Hypothalamus (tissue), 51 donors: Measurements from ENCODE around the gene OR2G6.
"Not testable (repeated sequence)": the region's sequence is repeated elsewhere in the genome, so short reads cannot be mapped to it uniquely, and the experiment has no call there.

Source experiments
- DNase-seq, 51 donors: peaks; one replicate each; lab custom pipeline; 2025; lab: John Stamatoyannopoulos, UW

The OR2G6 gene

DNA sequence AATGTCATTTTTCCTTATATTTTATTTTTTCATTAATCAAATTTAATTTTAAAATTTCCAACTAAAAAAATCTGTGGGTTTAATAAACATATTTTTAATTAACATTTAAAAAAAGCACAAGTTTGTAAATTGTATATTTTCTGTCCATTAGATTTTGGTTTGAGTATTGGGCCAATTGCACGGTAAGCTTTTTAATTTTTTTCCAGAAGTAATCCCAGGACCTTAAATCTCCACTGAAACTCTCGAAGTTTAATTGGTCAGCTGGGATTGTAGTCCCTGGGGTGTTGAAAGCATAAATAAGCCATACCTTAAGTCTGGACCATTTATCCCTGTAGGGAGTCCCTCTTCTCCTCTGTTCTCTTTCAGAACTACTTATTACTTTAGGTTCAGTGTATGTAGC lies at the start of gene OR2G6:
Gene OR2G6 (plus strand): TSS at position 301 of the 400 bp plus-strand sequence. CDS start 13,574 bp downstream, outside the sequence.
- not testable (repeated sequence) for DNase-seq

DNA sequence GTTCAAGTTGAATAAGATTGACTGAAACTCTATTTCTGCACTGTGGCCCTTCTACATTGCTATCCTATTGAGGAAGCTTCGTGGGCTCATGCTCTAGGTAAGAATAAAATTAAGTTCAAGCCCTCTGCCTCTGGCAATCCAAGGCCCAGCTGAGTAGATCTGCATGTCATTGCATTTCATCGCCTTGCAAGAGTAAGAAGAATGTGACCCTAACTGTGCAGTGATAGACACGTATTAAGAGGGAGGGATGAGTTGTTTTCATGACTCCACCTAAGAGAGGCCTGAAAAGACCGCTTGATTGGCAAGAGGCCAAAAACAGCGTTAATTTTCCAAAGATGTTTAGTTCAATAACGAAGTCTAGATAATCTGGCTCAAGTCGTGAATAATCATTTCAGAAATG lies 48.8 kb upstream of the OR2G6 start:
- DNase-seq, result not testable (repeated sequence)

DNA sequence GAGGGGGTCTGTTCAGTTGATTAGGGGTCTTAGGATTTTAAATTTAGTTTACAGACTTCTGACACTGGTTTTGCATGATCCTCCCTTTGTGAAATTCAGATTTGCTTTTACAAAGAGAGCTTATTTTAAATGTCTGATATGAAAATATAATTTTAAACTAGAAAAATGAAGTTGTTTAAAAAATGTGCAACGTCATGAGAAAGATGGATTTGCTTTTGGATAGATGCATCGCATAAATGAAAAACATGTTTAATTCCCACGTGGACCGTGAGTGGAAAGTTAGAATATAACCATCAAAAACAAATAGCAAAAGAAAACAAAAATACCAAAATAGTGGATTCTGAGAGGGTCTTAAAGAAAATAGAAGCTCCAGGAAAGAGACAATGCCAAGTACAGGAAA lies 36.7 kb upstream of the OR2G6 start:
- no peak for DNase-seq

DNA sequence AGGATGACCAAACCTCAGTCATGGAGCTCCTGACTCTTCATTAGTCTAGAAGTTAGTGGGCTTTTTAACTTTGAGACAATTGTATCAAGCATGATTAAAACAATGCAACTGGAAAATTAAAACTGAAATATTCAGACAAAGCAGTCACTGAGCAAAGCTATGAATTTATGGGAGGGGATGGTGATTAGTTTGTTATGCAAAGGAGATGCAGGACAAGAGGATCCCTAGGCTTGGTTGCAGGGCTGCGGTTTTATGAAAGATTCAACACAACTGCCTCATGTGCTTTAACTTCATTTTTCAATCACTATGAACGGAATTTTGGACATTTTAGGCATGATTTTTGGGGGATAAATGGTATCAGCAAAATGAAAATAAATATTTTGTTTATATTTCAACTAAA lies 35.8 kb upstream of the OR2G6 start:
- not testable (repeated sequence) for DNase-seq

DNA sequence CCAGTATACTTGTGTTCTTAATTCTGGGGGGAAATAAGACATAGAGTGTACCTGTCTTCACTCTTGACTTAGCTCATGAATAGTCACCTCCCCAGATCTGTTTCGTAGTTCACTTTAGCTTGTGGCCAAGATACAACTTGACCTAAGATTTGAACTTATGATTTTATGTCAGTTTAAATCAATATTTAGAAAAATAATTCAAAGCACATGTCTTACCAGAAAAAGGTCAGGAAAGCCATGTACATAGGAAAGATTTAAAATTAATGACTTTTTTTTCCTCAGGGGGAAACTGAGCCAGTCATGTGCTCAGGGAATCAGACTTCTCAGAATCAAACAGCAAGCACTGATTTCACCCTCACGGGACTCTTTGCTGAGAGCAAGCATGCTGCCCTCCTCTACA lies 34.8 kb upstream of the OR2G6 start, which contains the start of gene OR2T3:
Gene OR2T3 (plus strand): TSS at position 301 of the 400 bp plus-strand sequence. CDS start 0 bp downstream, at position 301.
- not testable (repeated sequence) for DNase-seq

DNA sequence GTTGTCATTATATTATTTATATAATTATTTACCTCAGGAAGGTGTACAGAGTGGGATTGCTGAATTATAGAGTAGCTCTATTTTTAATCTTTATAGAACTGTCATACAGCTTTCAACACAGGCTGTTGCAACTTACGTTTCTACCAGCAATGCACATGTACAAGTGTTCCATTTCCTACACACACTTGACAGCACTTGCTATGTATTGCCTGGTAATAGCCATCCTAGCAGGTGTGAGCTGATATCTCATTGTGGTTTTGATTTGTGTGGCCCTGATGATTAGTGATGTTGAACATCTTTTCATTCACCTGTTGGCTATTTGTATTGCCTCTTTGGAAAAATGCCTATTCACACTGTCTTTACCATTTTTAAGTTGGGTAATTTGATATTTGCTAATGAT lies 32.2 kb upstream of the OR2G6 start:
- not testable (repeated sequence) for DNase-seq

DNA sequence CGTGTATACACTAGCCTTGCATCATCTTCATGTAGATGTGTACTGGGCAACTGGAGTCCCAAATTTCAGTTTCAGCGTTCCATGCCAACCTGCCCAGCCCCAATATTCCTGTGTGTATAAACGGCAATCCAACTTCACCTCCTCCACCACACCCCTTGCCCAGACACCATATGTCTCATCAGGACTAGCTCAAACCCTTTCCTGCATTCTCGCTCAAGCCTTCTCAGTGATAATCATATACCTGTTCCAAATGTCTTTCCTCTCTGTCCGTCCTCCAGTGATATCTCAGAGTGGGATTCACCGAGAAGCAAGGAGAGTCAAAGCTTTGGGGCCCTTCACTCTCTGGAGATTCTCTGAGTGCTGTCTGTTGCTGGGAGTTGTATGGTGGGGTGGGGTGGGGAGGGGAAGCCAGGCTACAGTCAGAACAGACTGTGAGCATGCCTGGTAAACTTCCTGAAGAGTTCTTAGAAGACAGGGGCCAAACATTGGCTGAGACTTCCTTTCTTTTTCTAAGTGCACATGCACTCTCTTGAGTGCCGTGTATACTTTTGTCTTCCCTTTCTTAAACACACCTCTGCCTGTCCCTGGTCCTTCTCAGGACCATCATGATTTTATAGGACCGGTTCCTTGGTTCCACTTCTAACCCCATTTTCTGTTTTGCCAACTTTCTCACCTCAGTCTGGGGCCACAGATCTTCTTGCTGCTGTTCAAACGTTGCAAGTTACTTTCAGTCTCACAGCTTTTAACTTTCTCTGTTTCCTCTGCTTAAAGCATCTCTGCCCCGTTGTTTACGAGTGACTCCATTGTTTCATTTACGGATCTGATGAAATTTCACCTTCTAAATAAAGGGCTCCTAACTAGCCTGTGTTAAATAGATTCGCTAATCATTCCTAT lies 25.9 kb upstream of the OR2G6 start:
- DNase-seq, result not testable (repeated sequence)

DNA sequence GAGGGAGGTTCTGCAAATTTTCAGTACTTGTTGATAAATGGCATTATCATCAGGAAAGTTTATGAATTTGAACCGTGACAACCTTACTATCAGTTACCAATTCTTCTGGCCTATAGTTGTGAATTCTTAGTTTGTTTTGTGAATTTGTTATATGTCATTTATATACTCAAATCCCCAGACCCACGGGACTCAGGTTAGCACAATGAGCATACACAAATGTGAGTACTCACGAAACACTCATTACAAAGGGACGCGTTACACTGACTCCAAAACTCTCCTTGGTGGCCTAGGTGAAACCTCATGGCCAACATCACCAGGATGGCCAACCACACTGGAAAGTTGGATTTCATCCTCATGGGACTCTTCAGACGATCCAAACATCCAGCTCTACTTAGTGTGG lies 19.6 kb upstream of the OR2G6 start, which contains the start of gene OR2T5:
Gene OR2T5 (plus strand): TSS at position 301 of the 400 bp plus-strand sequence. CDS start 0 bp downstream, at position 301.
- not testable (repeated sequence) for DNase-seq

DNA sequence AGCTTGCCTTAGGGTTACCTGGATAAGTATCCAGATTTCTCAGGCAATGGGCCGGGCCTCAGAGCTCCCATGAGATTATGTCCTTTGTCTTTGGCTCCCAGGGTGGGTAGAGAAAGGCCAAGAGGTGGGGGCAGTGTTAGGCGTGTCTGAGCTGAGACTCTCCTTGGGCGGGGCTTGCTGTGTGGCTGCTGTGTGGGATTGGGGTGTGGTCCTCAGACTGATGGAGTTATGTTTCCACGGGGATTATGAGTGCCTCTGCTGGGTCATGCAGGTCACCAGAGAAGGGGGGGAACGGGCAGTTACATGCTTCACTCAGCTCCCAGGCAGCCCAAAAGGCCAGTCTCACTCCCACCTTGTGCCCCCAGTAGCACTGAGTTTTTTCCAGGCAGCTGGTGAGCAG lies 11.2 kb upstream of the OR2G6 start:
- DNase-seq, result not testable (repeated sequence)

DNA sequence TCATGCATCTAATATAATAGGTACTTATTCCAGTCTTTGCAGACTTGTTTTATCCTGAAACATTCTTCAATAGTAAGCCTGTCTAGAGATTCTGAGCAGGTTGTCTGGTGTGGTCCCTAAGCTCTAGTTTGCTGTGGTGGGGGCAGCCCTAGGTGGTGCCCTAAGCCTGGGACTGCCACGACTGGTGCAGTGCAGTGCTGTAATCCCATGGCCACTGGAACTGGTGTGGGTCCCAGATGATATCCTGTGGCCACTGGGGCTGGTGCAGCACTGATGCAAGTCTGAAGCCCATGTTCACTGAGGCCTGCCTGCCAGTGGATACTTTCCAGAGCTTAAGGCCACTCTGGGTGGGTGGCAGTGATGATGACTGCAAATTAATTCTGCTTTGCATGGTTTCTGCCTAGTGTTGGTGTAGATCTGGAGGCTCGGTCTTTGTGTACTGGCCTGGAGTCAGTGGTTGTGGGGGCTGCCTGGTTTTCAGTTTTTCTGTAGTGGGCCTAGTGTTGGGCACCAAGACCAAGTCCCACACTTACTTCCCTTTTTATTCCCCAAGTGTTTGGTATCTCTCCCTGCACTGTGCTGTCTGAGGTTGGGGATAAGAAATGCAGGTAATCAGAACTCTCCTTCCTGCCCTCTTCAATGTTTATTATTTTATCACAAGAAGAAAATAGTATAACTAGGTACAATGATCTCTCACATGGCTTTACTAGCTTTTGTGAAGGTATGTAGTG lies 7.4 kb upstream of the OR2G6 start:
- DNase-seq, result not testable (repeated sequence)

DNA sequence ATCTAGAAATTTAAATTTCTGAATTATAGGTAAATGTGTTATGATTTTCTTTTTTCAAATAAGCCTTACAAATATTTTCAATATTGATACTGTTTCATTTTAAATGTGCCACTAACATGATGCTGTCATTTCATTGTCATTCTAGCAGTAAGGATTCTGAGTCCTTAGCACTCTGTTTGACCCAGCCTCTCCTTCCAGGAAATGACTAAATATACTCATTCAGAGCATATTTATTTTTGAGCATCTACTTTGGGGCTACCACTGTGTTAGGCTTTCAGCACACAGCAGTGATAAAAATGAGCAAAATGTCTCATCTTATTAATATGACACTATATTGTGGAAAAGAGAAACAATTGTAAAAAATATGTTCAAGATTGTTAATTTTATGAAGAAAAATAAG lies 2.3 kb downstream of the OR2G6 start:
- DNase-seq, result not testable (repeated sequence)

DNA sequence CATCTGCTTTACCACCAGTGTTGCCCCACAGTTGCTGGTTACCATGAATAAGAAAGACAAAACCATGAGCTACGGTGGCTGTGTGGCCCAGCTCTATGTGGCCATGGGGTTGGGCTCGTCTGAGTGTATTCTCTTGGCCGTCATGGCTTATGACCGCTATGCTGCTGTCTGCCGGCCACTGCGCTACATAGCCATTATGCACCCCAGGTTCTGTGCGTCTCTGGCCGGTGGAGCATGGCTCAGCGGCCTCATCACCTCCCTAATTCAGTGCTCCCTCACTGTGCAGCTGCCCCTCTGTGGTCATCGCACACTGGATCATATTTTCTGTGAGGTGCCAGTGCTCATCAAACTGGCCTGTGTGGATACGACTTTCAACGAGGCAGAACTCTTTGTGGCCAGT lies 14.0 kb downstream of the OR2G6 start:
- no peak for DNase-seq

DNA sequence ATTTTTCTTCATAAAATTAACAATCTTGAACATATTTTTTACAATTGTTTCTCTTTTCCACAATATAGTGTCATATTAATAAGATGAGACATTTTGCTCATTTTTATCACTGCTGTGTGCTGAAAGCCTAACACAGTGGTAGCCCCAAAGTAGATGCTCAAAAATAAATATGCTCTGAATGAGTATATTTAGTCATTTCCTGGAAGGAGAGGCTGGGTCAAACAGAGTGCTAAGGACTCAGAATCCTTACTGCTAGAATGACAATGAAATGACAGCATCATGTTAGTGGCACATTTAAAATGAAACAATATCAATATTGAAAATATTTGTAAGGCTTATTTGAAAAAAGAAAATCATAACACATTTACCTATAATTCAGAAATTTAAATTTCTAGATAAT lies 29.6 kb downstream of the OR2G6 start:
- not testable (repeated sequence) for DNase-seq

DNA sequence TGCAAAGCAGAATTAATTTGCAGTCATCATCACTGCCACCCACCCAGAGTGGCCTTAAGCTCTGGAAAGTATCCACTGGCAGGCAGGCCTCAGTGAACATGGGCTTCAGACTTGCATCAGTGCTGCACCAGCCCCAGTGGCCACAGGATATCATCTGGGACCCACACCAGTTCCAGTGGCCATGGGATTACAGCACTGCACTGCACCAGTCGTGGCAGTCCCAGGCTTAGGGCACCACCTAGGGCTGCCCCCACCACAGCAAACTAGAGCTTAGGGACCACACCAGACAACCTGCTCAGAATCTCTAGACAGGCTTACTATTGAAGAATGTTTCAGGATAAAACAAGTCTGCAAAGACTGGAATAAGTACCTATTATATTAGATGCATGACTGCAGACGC lies 39.5 kb downstream of the OR2G6 start:
- DNase-seq, result not testable (repeated sequence)

DNA sequence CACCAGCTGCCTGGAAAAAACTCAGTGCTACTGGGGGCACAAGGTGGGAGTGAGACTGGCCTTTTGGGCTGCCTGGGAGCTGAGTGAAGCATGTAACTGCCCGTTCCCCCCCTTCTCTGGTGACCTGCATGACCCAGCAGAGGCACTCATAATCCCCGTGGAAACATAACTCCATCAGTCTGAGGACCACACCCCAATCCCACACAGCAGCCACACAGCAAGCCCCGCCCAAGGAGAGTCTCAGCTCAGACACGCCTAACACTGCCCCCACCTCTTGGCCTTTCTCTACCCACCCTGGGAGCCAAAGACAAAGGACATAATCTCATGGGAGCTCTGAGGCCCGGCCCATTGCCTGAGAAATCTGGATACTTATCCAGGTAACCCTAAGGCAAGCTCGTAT lies 43.2 kb downstream of the OR2G6 start:
- not testable (repeated sequence) for DNase-seq

DNA sequence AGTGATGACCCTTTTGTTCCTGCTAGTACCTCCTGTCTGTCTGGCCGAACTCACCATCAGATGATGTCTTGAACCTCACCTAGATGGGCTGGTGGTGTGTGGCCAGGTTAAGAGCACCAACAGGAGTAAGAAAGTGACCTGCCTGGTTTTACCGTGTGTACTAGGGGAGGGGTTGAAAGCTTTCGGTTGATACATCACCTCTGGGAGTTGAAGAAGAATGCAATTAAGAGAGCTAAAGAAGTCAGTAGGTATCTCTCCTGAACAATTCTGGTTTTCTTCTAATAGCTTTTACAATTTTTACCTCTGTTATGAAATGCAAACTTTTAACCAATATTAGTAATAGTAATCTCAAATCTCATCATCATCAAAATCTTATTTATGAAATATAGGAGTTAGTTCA lies 54.8 kb downstream of the OR2G6 start, which contains the start of gene OR2T29:
Gene OR2T29 (minus strand): TSS at position 101 of the 400 bp plus-strand sequence. CDS start 3,281 bp downstream, outside the sequence.
- DNase-seq, result not testable (repeated sequence)

DNA sequence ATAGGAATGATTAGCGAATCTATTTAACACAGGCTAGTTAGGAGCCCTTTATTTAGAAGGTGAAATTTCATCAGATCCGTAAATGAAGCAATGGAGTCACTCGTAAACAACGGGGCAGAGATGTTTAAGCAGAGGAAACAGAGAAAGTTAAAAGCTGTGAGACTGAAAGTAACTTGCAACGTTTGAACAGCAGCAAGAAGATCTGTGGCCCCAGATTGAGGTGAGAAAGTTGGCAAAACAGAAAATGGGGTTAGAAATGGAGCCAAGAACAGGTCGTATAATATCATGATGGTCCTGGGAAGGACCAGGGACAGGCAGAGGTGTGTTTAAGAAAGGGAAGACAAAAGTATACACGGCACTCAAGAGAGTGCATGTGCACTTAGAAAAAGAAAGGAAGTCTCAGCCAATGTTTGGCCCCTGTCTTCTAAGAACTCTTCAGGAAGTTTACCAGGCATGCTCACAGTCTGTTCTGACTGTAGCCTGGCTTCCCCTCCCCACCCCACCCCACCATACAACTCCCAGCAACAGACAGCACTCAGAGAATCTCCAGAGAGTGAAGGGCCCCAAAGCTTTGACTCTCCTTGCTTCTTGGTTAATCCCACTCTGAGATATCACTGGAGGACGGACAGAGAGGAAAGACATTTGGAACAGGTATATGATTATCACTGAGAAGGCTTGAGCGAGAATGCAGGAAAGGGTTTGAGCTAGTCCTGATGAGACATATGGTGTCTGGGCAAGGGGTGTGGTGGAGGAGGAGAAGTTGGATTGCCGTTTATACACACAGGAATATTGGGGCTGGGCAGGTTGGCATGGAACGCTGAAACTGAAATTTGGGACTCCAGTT lies 57.9 kb downstream of the OR2G6 start:
- DNase-seq, result not testable (repeated sequence)

DNA sequence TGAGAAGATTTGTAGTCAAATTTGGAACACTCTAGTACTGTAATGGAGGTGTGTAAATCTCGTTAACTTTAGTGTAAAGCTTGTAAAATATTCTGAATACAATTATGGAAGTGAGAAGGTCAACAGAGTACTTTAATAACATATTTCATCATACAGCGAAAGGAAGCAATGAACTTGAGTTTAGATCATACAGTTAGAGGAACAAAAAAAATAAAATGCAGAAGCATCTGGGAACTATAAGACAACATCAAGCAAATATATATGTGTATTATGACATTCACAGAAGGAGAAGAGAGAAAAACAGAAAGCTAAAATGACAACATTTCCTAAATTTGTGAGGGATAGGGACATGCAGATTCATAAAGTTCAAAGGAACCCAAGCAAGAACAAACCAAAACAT lies 61.2 kb downstream of the OR2G6 start:
- DNase-seq, result not testable (repeated sequence)

DNA sequence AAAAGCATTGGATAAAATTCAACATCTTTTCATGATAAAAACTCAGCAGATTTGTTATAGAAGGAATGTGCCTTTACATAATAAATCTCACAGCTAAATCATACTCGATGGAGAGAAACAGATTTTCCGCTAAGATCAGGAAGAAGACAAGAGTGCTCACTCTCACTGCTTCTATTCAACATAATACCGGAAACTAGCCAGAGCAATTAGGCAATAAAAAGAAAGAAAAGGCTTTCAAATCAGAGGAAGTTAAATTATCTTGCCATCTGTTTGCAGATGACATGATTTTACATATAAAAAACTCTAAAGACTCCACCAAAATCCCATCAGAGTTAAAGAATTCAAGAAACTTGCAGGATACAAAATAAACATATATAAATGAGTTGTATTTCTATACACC lies 62.9 kb downstream of the OR2G6 start:
- not testable (repeated sequence) for DNase-seq

DNA sequence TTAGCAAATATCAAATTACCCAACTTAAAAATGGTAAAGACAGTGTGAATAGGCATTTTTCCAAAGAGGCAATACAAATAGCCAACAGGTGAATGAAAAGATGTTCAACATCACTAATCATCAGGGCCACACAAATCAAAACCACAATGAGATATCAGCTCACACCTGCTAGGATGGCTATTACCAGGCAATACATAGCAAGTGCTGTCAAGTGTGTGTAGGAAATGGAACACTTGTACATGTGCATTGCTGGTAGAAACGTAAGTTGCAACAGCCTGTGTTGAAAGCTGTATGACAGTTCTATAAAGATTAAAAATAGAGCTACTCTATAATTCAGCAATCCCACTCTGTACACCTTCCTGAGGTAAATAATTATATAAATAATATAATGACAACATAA lies 64.2 kb downstream of the OR2G6 start:
- not testable (repeated sequence) for DNase-seq
